PFSK-1 (cell line): Measurements from ENCODE around the gene KRT33A.

Experiments used
- FOXP2 ChIP-seq: optimal IDR thresholded peaks from 2 replicates; pipeline ENCODE3; 2011; ENCODE audit warnings: borderline replicate concordance, control low read depth, inconsistent platforms; ENCODE audit not compliant: insufficient read depth; ENCODE audit errors: extremely low read length, extremely low read depth
- POLR2AphosphoS5 ChIP-seq: IDR thresholded peaks from 2 replicates; pipeline ENCODE4 v1.6.1; 2012; ENCODE audit warnings: low read depth, mild to moderate bottlenecking, control low read depth, low read length, moderate library complexity
- SIN3A ChIP-seq: IDR thresholded peaks from 2 replicates; pipeline ENCODE4 v1.6.1; 2012; ENCODE audit warnings: mild to moderate bottlenecking, low read length, moderate library complexity, borderline replicate concordance; ENCODE audit not compliant: insufficient read depth
- TAF1 ChIP-seq: IDR thresholded peaks from 2 replicates; pipeline ENCODE4 v1.6.1; 2012; ENCODE audit warnings: low read length, control low read depth, borderline replicate concordance; ENCODE audit not compliant: insufficient read depth
- TF ChIP-seq, protein P1 (sequence below), 2 experiments: IDR thresholded peaks; 2 replicates each; pipeline versions ENCODE4 v1.6.1 to v1.8.0; 2011 to 2012; ENCODE audit warnings: low read depth in 2 of 2, low read length in 2 of 2, control low read depth in 1 of 2, inconsistent platforms in 1 of 2, mild to moderate bottlenecking in 1 of 2, moderate library complexity in 1 of 2; ENCODE audit not compliant: insufficient read depth in 1 of 2

The KRT33A gene

DNA sequence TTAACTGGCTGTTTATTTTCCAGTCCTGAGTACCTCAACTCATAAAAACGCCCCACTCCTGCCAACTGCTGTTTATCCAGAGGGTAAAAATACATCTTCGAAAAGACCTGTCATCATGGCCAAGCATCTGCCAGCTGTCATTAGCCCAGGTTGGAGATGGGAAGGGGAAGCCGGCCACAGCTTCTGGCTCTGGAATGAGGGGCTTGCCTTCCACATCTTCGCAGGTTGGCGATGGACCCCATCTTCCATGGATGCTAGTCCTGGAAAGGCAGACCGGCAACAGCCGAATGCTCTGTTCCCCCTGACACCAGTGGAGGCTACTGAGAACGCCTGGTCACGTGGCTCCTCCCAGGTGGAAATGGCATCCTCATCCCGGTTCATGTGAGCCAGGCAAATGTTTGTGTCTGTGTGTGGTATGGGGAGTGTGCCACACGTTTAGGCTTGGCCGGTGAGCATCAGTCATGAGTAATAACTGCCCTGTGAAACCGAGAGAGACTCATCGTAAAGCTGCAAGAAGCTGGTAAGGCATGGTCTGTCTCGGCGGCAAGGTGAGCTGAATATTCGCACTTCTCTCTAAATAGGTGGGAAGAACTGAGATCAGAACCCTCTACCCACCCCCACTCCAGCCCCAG, 34.7 kb downstream of the KRT33A start:
- TF ChIP-seq, protein P1, sequence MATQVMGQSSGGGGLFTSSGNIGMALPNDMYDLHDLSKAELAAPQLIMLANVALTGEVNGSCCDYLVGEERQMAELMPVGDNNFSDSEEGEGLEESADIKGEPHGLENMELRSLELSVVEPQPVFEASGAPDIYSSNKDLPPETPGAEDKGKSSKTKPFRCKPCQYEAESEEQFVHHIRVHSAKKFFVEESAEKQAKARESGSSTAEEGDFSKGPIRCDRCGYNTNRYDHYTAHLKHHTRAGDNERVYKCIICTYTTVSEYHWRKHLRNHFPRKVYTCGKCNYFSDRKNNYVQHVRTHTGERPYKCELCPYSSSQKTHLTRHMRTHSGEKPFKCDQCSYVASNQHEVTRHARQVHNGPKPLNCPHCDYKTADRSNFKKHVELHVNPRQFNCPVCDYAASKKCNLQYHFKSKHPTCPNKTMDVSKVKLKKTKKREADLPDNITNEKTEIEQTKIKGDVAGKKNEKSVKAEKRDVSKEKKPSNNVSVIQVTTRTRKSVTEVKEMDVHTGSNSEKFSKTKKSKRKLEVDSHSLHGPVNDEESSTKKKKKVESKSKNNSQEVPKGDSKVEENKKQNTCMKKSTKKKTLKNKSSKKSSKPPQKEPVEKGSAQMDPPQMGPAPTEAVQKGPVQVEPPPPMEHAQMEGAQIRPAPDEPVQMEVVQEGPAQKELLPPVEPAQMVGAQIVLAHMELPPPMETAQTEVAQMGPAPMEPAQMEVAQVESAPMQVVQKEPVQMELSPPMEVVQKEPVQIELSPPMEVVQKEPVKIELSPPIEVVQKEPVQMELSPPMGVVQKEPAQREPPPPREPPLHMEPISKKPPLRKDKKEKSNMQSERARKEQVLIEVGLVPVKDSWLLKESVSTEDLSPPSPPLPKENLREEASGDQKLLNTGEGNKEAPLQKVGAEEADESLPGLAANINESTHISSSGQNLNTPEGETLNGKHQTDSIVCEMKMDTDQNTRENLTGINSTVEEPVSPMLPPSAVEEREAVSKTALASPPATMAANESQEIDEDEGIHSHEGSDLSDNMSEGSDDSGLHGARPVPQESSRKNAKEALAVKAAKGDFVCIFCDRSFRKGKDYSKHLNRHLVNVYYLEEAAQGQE (IDR thresholded peaks at IDR 0.05; ENCODE audit: insufficient read depth in 1 of 2, low read depth in 2 of 2, low read length in 2 of 2): no peak
- TF ChIP-seq SIN3A: no peak
- no peak for TF ChIP-seq POLR2AphosphoS5
- no peak for TF ChIP-seq FOXP2
- TF ChIP-seq TAF1: no peak

DNA sequence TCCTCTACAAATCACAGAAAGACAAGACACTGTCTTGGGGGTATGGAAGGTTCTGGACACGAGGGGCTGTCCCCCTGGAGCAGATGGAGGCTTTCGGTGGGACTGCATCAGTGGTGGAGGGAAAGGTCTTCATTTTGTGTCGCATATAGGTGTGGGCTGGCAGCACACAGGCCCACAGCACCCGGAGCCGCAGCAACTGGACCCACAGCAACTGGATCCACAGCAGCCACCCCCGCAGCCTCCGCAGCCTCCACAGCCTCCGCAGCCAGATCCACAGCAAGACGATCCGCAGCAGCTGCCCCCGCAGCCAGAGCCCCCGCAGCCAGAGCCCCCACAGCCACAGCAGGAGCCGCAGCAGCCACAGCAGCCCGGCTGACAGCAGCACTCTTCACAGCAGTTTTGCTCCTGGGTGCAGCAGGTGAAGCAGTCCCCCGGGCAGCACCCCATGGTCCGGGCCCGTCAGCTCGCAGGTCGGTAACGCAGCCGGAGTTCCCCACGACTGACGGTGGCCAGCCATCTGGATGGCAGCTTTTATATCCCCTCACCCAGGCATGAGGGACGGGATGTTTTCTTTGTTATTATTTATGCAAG, 35.3 kb downstream of the KRT33A start, which contains the start of gene KRTAP17-1:
Gene KRTAP17-1 (minus strand): TSS at position 507 of the 591 bp plus-strand sequence. CDS start 60 bp downstream, at position 447.
- TF ChIP-seq FOXP2 (no peak), TAF1 (no peak), SIN3A (no peak), POLR2AphosphoS5 (no peak)
- TF ChIP-seq, protein P1 (IDR thresholded peaks at IDR 0.05; ENCODE audit: insufficient read depth in 1 of 2, low read depth in 2 of 2, low read length in 2 of 2): no peak

DNA sequence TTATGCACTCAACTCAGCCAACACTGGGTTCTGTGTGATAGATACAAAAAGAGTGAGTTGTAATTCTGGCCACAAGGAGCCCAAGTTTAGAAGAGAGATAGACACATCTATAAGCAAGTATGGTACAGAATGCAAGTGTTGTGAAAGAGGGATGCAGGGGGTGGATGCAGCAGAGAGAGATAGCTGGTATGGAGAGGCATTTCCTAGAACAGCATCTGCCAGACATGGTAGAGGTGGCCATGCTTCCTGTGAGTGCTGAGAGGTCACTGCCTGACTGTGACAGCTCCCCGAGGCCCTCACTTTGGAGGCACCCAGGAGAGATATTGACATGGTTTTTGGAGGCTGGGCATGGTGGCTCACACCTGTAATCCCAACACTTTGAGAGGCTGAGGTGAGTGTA, 39.5 kb downstream of the KRT33A start:
- TF ChIP-seq TAF1 (no peak), SIN3A (no peak), POLR2AphosphoS5 (no peak), FOXP2 (no peak)
- TF ChIP-seq, protein P1 (IDR thresholded peaks at IDR 0.05; ENCODE audit: insufficient read depth in 1 of 2, low read depth in 2 of 2, low read length in 2 of 2): no peak

DNA sequence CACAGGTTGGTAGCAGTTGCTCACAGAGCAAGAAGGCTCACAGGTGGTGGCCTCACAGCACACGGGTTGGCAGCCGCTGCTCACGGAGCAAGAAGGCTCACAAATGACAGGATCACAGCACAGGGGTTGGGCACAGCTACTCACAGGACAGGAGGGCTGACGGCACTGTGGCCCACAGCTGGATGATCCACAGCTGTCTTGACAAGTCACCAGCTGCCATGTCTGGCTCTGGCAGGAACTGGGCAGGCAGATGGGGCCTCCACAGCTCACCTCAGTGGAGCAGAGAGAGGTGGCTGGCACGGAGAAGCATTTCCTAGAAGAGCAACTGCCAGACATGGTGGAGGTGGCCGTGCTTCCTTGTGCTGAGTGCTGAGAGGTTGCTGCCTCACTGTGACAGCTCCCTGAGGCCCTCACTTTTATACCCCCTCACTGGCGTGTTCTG, 41.7 kb downstream of the KRT33A start, which contains the start of gene KRTAP16-1:
Gene KRTAP16-1 (minus strand): TSS at position 392 of the 442 bp plus-strand sequence. CDS start 56 bp downstream, at position 336.
- TF ChIP-seq, protein P1 (IDR thresholded peaks at IDR 0.05; ENCODE audit: insufficient read depth in 1 of 2, low read depth in 2 of 2, low read length in 2 of 2): no peak
- no peak for TF ChIP-seq FOXP2
- no peak for TF ChIP-seq POLR2AphosphoS5
- TF ChIP-seq SIN3A: no peak
- TF ChIP-seq TAF1: no peak
